Psoas muscle (tissue), 8 donors: Measurements from ENCODE around the gene CACNA1B. TPM values are rescaled to one million over a fixed set of nuclear protein-coding genes. Genes with fewer than 3 reads are reported as not detected.

ENCODE experiments used
- ATAC-seq, 4 donors: fragments of 200-7000 bp; cut with Tn5 transposase; one replicate each; pipeline ENCODE4 v1.9.1; 2020; ENCODE audit warnings: moderate library complexity in 3 of 4, mild to moderate bottlenecking in 2 of 4
- DNase-seq, 2 donors: peaks; one replicate each; pipeline ENCODE4 v3.0.0-alpha.2; 2020
- H3K27ac ChIP-seq: fragments of 200-600 bp; one replicate; pipeline ENCODE4 v1.8.0; 2022
- H3K27me3 ChIP-seq, 3 donors: fragments of 200-600 bp in 1 of 3; one replicate each; pipeline versions ENCODE4 v1.6.1 to v1.8.0; 2013 to 2022; ENCODE audit warnings: low read length in 2 of 3, mild to moderate bottlenecking in 2 of 3, moderate library complexity in 1 of 3; ENCODE audit not compliant: insufficient read depth in 3 of 3
- H3K36me3 ChIP-seq, 2 donors: fragments of 200-600 bp in 1 of 2; one replicate each; pipeline versions ENCODE4 v1.6.1 to v1.8.0; 2013 to 2022; ENCODE audit warnings: low read depth in 1 of 2, mild to moderate bottlenecking in 1 of 2, moderate library complexity in 1 of 2; ENCODE audit not compliant: insufficient read depth in 1 of 2
- H3K4me1 ChIP-seq: fragments of 200-600 bp; one replicate; pipeline ENCODE4 v1.8.0; 2022
- H3K4me3 ChIP-seq: fragments of 200-600 bp; one replicate; pipeline ENCODE4 v1.8.0; 2022; ENCODE audit warnings: mild to moderate bottlenecking
- H3K9me3 ChIP-seq: fragments of 200-600 bp; one replicate; pipeline ENCODE4 v1.8.0; 2022
- WGBS, 3 donors: extraction: QIAGEN DNeasy Blood & Tissue Kit; methylation state at CpG; one replicate each; pipeline versions ENCODE4 v1.1.6 to v1.1.7; 2013; 5-methylcytosine and 5-hydroxymethylcytosine counted together
- intact Hi-C, 2 donors: fragments of 100-400 bp; cut with DNase I; formaldehyde crosslinking; loops; one replicate each; pipeline versions ENCODE4 v1.11.0 to v1.14.2; 2022
- polyA plus RNA-seq, 3 donors: library from polyadenylated mRNA; stranded (reverse); fragments of 200-250 nt; gene quantifications; one replicate each; pipeline ENCODE4 v1.2.3, GENCODE V29; 2013
- total RNA-seq, 4 donors: library from RNA; stranded (reverse); fragmentation: NEBNext Ultra II Directional in 2 of 4; extraction: Animal tissue kit (Norgen Biotek cat#: 25700) in 2 of 4; gene quantifications; one replicate each; pipeline versions ENCODE4 v1.2.1 to v1.2.4, GENCODE V29; 2021 to 2023
- TF ChIP-seq, protein P1 (sequence below): fragments of 200-600 bp; IDR thresholded peaks from one replicate; pipeline ENCODE4 v1.8.0; 2022; ENCODE audit warnings: antibody characterized with exemption
- donor health status: healthy with polysubstance abuse.
- donor health status: DM: no; HTN: no; CAD: no; lungs with moderate emphysema.
- donor health status: Bipolar disorder and iron deficiency.
- donor health status: healthy.
- donor health status: DM: yes; HTN: yes; CAD: no.
- donor health status: DM: no; HTN: no; CAD: no.
- donor health status: DM: no; HTN: no; CAD: no.
- donor health status: DM: yes; HTN: yes; CAD: no.

CACNA1B gene
- total and polyA plus RNA-seq, 7 donors: 0.01 to 0.02 TPM; not detected in 5

DNA sequence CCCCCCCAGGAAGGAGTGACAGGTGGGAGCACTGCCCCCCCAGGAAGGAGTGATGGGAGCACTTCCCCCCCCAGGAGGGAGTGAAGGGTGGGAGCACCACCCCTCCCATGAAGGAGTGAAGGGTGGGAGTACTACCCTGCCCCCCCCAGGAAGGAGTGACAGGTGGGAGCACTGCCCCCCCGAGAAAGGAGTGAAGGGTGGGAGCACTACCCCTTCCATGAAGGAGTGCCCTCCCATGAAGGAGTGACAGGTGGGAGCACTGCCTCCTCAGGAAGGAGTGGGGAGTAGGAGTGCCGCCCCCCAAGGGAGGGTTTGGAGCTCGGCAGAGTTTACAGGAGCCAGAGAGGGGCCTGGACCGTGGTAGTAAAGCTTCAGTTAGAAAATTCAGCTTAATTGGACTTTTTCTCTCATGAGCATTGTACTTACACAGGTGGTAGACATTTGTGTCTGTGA, 100.7 kb downstream of the CACNA1B start:
- no peaks in the 10 kb centered on the region for H3K9me3 ChIP-seq
- H3K4me1 ChIP-seq: no peaks in the 10 kb centered on the region
- no peak overlapping the region for H3K4me3 ChIP-seq
- peaks cover 0 to 5% (median 2%) of the 10 kb centered on the region in 3 donors for H3K27me3 ChIP-seq
- no peak overlapping the region for H3K27ac ChIP-seq
- H3K36me3 ChIP-seq: no peaks in the 10 kb centered on the region
- no peak for DNase-seq
- no peak for ATAC-seq
- intact Hi-C loops: no loop called here
- TF ChIP-seq, protein P1, sequence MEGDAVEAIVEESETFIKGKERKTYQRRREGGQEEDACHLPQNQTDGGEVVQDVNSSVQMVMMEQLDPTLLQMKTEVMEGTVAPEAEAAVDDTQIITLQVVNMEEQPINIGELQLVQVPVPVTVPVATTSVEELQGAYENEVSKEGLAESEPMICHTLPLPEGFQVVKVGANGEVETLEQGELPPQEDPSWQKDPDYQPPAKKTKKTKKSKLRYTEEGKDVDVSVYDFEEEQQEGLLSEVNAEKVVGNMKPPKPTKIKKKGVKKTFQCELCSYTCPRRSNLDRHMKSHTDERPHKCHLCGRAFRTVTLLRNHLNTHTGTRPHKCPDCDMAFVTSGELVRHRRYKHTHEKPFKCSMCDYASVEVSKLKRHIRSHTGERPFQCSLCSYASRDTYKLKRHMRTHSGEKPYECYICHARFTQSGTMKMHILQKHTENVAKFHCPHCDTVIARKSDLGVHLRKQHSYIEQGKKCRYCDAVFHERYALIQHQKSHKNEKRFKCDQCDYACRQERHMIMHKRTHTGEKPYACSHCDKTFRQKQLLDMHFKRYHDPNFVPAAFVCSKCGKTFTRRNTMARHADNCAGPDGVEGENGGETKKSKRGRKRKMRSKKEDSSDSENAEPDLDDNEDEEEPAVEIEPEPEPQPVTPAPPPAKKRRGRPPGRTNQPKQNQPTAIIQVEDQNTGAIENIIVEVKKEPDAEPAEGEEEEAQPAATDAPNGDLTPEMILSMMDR: no peak
- WGBS, 3 donors: 60 to 74% (median 61%) methylated on average over 4 of the region's 4 CpGs

DNA sequence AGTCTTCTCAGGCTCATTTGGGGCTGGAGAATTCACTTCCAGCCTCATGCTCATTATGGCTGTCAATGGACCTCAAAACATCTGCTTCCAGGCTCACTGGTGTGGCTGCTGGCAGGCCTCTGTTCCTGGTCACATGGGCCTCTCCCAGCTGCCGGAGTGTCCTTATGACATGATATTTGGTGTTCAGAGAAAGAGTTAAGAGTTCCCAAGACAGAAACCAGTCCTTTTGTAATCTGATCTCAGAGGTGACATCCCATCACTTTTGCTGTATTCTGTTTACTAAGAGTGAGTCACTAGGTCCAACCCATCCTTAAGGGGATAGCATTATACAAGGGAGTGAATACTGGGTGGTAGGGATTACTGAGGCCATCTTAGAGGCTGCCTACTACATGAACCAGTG, 104.6 kb downstream of the CACNA1B start:
- Histone ChIP-seq H3K4me1 (no peaks in the 10 kb centered on the region), H3K9me3 (no peaks in the 10 kb centered on the region), H3K36me3 (no peaks in the 10 kb centered on the region), H3K4me3 (no peak overlapping the region), H3K27me3 (peaks cover 0 to 26% (median 2%) of the 10 kb centered on the region in 3 donors), H3K27ac (no peak overlapping the region)
- intact Hi-C loops: no loop called here
- DNase-seq (no peak), ATAC-seq (no peak)
- TF ChIP-seq, protein P1: no peak
- 30 to 40% (median 32%) methylated on average over 1 of the region's 1 CpG for WGBS, 3 donors

DNA sequence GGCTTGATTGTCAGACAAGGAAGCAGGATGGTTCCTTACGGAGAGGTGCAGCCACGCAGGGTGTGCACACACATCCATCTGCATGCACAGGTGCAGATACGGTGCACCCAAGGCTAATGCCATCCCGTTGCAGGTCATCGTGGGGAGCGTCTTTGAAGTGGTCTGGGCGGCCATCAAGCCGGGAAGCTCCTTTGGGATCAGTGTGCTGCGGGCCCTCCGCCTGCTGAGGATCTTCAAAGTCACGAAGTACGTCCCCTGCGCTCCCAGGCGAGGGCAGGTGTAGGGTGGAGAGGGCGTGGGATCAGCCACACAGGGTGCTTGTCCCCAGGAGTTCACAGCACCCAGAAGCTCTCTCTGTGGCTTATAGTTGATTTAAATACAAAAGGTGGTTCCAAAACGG, 106.4 kb downstream of the CACNA1B start:
- DNase-seq (no peak), ATAC-seq (no peak)
- Histone ChIP-seq H3K27me3 (peaks cover 0 to 39% (median 0%) of the 10 kb centered on the region in 3 donors), H3K36me3 (no peaks in the 10 kb centered on the region), H3K9me3 (no peaks in the 10 kb centered on the region), H3K27ac (no peak overlapping the region), H3K4me1 (no peaks in the 10 kb centered on the region), H3K4me3 (no peak overlapping the region)
- intact Hi-C loops: no loop called here
- TF ChIP-seq, protein P1: no peak
- WGBS, 3 donors: 81 to 89% (median 81%) methylated on average over 16 of the region's 16 CpGs

DNA sequence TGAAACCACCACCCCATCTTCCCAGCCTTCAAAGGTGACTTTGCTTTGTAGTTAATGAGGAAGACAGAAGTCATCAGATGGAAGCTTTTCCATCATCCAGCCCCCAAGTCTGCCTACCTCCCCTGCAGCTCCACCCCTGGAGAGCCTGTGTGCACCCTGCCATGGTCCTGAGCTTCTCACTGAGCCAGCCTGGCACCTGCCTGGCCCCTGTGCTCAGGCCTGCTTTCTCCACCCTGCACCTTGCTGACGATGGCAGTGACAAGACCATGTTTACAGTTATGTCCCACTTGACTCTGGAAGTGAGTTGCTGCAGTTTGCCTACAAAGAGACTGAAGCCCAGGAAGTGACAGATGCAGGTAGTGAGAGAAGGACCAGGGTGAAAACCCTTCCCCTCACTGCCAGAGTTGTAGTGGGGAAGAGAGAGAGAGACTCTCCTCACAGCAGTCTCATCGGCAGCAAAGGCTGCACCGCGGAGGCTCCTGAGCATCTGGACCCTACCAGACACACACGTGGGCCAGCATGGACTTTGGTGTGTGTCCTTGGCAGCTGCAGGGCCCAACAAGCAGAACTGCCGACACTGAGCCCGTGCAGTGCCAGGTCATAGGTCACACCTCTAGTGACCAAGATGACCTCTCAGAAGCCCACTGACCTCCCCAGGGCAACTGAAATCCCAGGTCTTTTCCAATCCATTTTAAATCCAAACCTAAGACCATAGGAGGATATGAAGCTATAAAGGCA, 107.1 kb downstream of the CACNA1B start:
- DNase-seq (no peak), ATAC-seq (no peak)
- Histone ChIP-seq H3K27me3 (peaks cover 0 to 39% (median 0%) of the 10 kb centered on the region in 3 donors), H3K36me3 (no peaks in the 10 kb centered on the region), H3K9me3 (no peaks in the 10 kb centered on the region), H3K4me3 (no peak overlapping the region), H3K27ac (no peak overlapping the region), H3K4me1 (no peaks in the 10 kb centered on the region)
- 64 to 78% (median 72%) methylated on average over 7 of the region's 7 CpGs for WGBS, 3 donors
- TF ChIP-seq, protein P1: no peak
- intact Hi-C loops: no loop called here
